Measurements from ENCODE around the gene TNFRSF4. TPM values are rescaled to one million over a fixed set of nuclear protein-coding genes. Genes with fewer than 3 reads are reported as not detected.
"Not testable (repeated sequence)": the region's sequence is repeated elsewhere in the genome, so short reads cannot be mapped to it uniquely, and the experiment has no call there.

TNFRSF4 gene
- total RNA-seq, 1 donor from 2014 or later, result 0.36 TPM

DNA sequence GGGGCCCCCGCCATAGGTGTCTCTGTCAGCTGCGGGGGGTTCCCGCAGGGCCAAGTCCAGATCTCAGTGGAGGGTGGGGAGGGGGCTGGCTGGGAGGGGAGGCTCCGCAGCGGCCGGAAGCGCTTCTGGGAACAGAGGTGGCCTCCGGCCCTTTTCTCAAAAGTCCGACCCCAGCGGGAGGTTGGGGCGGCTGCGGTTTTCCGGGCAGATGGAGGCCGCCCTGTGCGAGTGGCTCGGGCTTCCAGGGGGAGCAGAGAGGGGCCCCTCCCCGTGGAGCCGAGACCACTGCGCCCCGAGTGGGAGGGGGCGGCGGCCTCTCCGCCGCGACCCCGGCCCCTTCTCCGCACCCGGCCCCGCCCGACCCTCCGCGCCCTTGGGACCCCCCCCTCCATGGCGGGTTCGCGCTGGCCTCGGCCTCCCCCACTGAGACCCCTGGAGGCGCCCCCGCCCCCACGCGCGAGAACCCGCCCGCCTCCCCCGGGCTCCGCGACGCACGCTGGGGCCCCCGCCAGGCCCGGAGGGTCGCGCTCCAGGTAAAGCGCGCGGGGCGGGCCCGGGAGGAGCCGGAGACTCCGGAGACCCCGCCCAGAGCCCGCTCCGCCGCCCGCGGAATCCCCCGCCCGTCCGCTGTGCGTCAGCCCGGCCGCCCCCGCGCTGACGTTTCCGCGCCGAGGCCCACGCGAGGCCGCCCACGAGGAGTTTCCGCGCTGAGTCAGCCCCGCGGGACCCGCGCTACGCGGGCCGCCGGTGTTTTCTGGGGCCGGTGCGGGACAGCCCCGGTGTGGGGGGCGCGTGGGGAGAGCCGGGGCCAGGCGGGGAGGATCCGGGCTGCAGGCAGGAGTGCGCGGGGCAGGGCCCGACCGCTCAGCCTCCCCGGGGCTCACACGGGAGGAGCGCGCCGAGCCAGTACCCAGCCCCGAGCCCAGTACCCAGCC, 12.8 kb downstream of the TNFRSF4 start:
- ATAC-seq, result peak; percentile 54

DNA sequence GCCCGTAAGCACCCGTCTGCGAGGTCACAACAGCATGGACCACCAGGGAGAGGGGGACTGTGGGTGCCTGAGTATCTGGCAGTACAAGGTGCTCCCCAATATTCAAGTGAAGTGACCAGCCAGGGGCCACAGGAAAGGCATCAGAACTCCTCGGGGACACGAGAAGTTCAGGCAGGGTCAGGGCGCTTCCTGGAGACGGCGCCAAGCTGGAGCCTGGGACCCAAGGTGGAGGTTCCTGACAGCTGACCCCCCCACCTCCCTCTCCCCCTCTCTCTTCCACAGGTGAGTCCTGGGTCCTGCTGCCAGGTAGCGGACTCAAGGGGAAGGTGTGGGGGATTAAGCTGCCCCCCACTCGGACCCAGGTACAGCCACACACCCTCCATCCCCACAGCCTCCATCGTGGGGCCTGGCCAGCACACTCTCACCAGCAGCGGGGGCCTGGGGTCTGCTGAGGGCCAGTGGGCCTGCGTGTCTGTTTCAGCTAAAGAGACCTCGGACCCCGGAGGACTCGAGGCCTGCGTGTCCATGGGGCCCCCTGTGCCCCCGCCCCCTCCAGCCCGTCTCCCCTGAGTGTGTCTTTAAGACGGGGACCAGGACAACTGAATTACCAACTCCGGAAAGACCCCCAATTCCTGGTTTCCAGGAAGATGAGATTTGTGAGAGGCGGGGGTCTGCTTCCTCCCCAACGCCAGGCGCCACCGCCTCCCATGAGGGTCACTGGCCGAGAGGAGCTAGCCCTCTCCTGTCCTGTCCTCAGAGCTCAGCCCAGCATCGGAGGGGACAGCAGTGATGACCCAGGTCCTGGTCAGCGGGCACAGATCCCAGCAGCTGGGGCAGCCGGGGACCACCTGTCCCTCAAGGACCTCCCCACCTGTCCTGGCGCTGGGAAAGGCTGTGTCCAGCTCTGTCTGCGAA, 13.7 kb downstream of the TNFRSF4 start:
- ATAC-seq, result no peak

DNA sequence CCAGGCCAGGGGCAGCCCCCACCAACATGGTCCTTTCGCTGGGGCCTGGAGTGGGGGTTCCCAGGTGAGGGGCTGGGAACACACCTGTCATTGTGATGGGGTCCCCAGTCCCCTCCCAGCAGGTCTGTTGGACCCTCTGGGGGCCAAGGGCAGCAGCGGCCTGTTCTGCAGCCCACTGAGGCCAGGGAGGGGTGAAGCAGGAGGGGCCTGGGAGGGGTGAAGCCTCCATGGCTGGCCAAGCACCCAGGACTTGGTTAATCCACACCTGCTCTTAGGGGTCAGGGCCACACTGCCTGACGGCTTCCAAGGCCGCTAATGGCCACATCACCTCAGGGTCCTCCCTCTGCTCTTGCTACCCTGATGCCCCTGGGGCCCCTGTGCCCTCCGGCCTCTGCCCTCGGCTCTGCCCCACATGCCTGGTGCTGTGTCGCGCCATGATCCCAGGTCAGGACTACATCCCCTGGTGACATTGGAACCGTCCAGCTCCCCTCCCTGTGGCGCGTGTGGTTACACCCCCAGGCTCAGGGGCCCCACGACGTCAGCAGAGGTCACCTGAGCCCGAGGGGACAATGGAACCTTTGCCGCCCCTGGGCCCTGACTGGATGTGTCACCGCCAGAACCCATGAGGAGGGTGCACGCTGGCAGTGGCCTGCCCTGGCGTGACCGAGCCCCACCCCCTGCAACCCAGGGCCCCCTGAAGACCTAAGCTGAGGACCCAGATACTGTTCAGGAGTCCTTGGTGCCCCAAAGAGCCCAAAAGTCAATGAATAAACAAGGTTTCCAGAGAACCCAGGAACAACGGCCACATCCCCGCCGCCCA, 14.6 kb downstream of the TNFRSF4 start:
- no peak for ATAC-seq

DNA sequence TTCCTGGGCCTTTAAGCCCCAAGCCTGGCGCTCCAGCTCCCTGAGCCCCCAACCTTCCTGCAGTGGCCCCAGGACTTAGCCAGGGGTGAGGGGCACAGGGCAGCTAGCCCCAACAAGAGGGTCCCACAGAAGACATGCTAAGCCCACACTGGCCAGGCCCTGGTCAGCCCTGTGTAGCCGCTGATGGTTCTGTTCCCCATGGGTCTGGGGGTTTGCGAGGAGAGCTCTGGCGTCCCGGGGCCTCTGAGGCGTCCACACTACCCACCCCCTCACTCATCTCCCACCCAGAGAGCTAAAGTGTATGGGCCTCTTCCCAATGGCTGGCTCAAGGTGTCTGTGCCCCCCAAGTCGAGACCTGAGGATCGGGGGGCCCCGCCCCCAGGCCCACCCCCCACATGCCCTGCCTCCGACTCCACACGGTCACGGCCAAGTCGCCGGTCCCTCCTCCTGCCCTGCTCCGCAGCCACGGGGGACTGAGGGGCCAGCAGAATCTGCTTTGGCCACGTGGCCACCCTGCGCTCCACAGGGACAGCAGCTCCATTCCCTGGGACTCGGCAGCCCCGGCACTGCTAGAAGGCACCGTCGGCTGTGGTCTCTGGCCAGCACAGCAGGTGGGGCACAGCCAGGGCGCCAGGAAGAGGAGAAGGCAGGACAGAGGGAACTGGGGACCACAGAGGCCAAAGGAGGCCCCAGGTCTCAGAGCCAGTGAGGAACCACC, 15.4 kb downstream of the TNFRSF4 start:
- ATAC-seq, result no peak

DNA sequence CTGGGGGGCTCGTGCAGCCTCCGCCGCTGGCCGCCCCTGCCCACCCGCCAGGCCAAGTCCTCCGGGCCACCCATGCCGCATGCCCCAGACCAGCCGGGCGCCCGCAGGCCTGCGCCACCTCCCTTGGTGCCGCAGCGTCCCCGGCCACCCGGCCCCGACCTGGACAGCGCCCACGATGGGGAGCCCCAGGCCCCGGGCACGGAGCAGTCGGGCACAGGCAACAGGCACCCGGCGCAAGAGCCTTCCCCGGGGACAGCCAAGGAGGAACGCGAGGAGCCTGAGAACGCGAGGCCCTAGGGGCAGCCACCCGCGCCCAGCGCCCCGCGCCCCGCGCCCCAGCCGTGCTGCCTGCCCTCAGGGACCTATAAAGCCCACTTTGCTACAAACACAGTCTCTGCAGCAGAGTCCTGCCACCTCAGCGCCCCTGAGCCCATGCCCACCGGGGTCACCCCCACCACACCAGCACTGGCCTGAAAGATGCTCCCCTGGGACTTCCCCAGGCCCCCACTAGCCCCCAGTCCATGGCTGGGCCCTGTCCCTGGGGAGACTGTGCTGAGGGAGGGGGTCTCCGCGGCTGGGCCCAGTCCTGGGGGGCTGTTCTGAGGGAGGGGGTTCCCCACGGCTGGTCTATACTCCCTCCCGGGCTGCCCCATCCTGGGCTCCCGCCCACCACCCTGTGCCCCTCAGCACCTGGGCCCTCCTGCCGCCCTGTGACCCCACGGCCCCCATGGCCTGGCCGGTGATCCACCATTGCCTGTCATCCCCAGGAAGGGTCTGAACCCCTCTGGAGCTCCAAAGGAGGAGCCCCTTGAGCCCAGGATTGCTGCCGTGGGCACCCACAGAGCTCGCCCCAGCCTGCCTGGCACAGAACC, 16.2 kb downstream of the TNFRSF4 start:
- no peak for ATAC-seq

DNA sequence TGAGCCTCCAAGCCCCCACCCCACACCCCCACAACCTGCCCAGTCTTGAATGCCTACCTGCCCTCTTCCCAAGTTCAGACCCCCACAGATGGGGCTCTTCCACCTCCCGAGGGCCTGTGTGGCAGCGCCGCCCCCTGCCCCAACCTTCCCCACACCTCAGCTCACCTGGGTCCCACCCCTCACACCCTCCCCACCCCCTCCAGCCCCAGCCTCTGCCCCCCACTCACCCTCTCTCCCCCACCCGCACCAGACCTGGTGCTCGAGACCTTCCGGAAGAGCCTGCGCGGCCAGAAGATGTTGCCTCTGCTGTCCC, 16.8 kb downstream of the TNFRSF4 start:
- ATAC-seq, result no peak

DNA sequence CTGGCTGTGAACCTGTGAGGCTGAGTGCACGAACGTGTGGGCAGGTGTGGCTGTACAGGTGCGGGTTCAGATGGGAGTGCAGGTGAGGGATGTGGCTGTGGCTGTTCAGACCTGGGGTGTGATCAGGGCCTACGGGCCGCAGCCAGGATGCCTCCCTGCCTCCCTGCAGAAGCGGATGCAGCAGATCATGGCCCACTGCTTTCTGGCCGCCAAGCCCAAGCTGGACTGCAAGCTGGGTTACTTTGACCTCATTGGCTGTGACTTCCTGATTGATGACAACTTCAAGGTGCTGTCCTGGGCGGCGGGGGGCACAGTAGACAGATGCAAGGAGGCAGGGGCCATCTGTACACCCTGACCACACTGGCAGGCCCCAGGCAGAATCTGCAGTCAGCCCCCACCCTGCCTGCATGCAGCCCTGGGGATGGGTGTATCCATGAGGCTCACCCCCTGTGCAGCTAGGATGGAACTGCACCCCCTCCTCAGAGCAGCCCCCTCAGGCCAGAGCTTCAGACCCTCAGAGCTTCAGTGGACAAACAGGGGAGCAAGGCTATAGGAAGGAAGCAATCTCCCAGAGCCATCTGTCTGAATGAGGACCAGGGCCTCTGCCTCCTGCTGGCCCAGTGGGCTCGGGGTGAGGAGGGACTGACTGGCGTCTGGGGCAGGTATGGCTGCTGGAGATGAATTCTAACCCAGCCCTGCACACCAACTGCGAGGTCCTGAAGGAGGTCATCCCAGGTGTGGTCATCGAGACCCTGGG, 17.3 kb downstream of the TNFRSF4 start:
- no peak for ATAC-seq

DNA sequence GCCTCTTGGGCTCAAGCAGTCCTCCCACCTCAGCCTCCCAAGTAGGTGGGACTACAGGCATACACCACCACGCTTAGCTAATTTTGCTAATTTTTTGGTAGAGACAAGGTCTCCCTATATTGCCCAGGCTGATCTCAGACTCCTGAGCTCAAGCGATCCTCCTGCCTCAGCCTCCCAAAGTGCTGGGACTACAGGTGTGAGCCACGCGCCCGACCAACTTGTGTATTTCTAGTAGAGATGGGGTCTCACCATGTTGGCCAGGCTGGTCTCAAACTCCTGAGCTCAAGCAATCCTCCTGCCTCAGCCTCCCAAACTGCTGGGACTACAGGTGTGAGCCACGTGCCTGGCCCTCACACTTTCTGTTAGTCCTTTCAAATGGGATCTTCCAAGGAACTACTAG, 18.2 kb downstream of the TNFRSF4 start:
- not testable (repeated sequence) for ATAC-seq

DNA sequence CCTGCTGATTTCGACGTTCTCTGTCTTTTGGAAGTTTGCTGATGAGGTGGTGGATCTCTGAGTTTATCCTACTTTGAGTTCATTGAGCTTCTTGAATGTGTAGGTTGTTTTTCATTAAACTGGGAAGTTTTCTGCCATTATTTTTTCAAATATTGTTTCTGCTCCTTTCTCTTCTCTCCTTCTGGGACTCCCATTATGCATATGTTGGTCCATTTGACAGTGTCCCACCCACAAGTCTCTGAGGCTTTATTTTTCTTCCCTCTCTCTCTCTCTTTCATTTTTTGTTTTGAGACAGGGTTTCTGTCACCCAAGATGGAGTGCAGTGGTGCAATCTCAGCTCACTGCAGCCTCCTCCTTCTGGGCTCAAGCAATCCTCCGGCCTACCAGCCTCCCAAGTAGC, 19.2 kb downstream of the TNFRSF4 start:
- no peak for ATAC-seq

DNA sequence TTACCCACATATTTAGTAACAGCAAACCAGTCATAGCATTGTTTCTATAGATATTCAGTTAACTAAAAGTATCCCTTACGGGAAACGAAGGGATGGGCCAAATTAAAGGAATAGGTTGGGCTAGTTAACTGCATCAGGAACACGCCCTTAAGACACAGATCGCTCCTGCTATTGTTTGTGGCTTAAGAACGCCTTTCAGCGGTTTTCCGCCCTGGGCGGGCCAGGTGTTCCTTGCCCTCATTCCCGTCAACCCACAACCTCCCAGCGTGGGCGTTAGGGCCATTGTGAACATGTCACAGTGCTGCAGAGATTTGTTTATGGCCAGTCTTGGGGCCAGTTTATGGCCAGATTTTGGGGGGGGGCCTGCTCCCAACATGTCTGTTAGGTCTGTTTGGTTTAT, 22.2 kb downstream of the TNFRSF4 start:
- ATAC-seq, result peak; percentile 20

DNA sequence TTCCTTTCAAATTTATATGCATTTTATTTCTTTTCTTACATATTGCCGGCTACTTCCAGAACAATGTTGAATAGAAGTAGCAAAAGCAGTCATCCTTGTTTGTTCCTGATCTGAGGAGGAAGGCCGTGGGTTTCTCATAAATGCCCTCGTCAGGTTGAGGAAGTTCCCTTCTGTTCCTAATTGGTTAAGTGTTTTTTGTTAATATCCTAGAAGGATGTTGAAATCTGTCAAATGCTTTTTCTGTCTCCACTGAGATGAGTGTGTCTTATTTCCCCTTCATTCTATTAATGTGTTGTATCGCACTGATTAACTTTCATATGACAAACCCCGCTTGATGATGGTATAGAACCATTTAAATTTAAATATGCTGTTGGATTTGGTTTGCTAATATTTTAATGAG, 24.8 kb downstream of the TNFRSF4 start:
- ATAC-seq, result no peak

DNA sequence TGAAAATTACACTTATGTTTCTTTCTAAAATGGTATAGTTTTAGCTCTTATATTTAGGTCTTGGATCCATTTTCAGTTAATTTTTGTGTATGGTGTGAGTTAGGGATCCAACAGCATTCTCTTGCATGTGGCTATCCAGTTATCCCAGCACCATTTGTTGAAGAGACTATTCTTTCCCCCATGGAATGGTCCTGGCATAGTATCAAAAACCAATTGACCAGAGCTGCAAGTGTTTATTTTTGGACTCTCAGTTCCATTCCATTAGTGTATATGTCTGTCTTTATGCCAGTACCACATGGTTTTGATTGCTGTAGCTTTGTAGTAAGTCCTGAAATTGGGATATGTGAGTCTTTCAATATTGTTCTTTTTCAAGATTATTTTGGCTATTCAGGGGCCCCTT, 26.0 kb downstream of the TNFRSF4 start:
- no peak for ATAC-seq

DNA sequence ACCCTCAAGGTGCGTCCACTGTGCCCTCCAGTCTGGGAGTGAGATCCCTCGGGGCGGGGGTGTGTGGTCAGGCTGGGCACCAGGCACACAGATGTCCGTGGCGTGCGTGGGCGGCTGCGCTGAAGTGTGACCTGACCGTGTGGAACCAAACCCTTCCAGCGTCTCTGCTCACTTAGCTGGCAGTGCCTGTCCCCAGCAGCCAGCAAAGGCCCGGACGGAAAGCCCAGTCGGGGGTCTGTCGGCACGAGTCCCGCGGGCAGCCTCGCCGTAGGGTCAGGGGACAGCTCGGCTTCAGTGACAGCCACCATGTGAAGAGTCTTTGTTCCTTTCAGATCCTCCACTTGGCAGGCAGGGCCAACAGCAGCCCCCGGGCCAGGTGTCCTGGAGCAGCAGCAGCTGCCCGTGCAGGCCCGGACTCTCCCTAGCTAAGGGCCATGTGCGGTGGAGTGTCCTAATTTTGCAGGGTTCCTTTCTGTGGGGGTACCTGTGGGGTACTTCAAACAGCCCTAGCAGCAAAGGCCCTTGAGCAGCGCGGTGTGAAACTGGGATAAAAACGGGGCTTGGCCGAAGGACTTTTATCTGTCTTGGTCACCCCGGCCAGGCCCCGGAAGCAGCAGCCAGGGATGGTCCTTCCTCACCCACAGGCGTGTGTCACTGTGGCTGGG, 28.7 kb downstream of the TNFRSF4 start:
- ATAC-seq, result no peak

DNA sequence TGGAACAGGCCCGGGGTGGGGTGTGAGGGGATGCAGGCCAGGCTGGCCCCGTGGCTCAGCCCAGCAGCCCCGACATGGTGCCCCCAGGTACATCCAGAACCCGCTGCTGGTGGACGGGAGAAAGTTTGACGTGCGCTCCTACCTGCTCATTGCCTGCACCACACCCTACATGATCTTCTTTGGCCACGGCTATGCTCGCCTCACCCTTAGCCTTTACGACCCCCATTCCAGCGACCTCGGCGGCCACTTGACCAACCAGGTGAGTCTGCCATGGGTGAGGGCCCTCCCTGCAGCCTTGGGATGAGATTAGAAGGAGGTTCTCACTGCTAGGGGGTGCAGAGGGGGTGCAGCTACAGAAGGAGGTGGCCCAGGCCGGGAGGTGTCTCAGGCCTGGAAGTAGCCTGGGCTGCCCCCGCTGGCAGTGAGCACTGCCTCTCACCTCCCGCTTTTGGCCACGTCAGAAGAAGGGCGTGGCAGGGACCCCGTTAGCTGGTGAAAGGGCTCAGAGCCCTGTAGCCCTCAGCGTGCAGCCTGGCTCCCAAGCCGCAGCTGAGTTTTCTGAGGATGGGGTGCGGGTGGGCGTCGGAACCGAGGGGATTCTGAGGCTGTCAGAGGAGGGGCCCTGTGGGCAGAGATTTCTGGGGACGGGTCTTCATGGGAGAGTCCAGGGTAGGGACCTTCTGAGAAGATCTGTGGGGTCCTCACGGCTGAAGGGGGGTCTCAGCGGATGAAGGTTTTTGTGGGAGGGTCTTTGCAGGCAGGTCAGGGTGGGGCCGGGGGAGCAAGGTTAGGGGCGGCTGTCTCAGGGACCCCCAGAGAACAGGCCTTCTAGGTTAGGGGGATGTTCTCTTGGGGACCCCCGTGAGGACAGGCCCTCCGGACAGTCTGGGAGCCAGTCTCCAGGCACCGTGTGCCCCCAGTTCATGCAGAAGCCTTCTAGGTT, 29.8 kb downstream of the TNFRSF4 start:
- peak; percentile 4 for ATAC-seq

DNA sequence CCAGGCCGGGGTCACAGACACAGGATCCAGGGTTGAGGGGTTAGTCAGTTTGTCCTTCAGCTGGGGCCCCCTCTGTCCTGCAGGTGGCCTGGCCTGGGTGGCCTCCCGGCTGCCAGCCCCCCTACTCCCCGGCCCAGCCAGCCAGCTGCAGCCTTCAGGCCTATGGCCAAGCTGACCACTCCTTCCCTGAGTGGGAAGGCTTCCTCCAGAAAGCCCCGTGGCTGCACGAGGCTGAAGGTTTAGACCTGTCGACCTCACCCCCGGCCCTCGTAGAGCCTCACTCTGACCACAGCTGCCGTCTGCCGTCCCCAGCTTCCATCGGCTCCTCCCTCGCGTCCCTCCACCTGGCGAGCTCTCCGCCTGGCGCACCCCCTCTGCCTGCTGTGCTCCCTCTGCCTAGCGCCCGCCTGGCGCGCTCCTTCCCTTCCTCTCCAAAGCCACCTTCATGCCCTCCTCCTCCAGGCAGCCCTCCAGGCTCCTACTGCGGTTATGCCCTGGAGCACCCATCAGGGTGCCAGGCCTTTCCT, 30.7 kb downstream of the TNFRSF4 start:
- no peak for ATAC-seq

DNA sequence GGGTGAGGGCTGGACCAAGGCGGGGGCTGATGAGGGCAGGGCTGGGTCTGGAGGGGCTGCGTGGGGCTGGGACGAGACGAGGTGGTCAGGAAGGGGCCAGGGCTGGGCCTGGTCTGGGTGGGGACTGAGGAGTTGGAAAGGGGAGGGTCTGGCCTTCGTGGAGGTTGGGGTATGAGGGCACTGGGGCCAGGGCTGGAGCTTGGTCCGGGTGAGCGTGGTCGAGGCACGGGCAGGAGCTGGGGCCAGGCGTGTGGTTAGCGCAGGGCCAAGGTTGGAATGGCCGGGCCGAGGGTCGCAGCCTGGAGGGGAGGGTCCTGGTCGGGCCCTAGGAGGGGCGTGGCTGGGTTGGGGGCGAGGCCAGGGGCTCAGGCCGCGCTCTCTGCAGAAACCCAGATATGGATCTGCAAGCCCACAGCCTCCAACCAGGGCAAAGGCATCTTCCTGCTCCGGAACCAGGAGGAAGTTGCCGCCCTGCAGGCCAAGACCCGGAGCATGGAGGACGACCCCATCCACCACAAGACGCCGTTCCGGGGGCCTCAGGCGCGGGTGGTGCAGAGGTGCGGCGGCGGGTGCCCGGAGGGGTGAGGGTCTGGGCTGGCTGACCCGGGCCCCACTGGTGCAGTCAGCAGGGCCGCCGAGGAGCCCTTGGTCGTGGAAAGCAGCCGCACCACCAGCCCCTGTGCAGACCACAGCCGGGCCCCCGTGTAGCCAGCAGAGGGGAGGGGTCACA, 31.3 kb downstream of the TNFRSF4 start:
- ATAC-seq, result no peak

DNA sequence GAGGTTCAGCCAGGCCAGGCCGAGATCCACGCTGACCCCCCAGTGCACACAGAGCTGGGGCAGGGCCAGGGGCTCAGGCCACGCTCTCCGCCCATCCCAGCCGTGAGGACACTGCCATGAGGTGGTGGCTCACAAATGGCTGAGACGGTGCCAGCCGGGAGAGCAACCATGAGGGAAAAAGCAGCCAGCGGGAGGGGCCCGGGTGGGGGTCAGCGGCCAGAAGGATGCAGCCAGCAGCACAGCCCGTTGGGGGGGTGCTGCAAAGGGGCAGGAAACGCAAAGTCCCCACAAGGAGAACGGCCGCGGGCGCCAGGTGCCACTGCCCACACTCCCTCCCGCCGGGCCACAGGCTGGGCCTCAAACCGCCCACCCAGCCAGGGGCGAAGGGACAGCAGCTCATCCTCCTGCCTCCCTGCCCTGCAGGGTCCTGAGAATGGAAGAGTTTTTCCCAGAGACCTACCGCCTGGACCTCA, 32.0 kb downstream of the TNFRSF4 start:
- no peak for ATAC-seq

Data from esophagus mucosa (tissue), 1 donor.